Measurements from ENCODE around the gene PNMA8C.
"Not testable (repeated sequence)": the region's sequence is repeated elsewhere in the genome, so short reads cannot be mapped to it uniquely, and the experiment has no call there.

PNMA8C gene

DNA sequence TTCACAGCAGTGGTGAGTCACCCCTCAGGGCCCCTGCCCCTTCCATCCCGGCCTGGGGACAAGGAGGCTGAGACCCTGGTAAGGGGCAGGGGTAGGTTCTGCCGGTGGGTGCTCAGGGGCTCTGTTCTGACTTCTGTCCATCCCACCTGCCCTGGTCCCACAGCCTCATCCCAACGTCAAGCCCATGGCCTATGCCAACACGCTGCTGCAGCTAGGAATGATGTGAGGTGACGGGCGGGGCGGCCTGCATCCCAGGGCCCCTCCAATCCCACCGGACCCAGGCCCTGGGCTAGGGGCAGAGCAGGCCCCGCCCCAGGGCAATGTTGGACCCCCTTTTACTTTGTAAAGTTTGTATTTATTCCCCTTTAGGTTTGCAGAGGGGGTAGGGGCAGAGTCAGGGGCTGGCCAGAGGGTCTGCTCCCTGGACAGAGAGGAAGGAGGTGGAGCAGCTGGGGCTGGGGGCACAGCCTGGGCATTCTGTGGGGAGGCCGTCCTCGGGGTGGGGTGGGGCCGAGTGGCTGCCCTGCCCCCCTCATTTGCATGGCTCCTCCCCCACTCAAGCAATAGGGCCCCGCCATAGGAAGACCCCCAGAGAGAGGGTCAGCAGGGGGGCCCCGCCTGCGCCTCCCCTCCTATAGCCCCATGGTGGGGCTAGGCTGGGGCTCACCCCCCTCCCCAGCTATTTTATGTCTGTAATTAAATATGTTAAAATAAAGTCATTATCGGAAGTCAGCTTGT is 38.4 kb downstream of the PNMA8C start:
- DNase-seq (ENCODE audit: low read depth, low spot score): no peak

GRCh38 chr19:46388311-46389095 is 40.2 kb downstream of the PNMA8C start:
- no peak for DNase-seq (ENCODE audit: low read depth, low spot score)

DNA sequence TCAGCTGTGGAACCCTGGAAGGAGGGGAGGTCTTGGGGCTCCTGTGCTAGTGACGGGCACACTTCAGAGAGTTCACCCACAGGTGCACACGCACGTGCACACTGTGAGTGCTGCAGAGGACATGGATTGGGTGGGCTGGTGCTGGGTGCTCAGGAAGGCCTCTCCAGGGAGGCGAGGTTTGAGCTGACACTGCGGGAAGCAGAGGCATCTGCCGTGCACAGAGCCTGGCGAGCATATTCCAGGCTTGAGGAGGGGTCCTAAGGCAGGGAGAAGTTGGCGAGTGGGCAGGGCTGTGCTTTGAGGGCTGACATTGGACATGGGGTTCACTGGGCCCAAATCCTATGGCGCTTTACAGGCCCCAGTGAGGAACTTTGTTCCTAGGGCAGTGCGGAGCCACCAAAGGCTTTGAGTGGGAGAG is 41.0 kb downstream of the PNMA8C start:
- DNase-seq (ENCODE audit: low read depth, low spot score): no peak

DNA sequence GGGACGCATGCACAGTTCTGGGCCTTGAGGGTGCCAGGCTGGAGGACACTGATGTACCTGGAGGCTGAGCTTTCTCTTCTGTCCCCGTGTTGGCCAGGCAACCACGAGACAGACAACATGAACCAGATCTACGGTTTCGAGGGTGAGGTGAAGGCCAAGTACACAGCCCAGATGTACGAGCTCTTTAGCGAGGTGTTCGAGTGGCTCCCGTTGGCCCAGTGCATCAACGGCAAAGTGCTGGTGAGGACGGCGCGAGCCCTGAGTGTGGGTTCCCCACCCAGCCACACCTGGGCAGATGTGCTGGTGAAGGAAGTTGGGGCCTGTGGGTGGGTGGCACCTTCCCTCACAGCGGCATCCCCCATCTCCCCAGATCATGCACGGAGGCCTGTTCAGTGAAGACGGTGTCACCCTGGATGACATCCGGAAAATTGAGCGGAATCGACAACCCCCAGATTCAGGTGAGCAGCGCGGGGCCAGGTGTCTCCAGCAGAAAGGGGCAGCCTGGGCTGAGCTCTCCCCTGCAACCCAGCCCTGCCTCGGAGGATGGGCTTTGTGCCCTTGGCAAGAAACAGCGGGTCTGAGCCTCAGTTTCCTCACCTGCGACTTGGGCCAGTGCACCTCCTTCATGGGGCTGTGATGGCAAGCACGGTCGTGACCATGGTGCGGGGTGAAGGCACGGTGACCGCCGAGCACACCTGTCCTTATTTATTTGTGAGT is 41.6 kb downstream of the PNMA8C start:
- DNase-seq (ENCODE audit: low read depth, low spot score): no peak

GRCh38 chr19:46386151-46386550 is 42.6 kb downstream of the PNMA8C start:
- no peak for DNase-seq (ENCODE audit: low read depth, low spot score)

- DNase-seq (ENCODE audit: low read depth, low spot score): no peak
These were observed 43.1 kb downstream of the PNMA8C start for GRCh38 chr19:46385636-46386035.

DNA sequence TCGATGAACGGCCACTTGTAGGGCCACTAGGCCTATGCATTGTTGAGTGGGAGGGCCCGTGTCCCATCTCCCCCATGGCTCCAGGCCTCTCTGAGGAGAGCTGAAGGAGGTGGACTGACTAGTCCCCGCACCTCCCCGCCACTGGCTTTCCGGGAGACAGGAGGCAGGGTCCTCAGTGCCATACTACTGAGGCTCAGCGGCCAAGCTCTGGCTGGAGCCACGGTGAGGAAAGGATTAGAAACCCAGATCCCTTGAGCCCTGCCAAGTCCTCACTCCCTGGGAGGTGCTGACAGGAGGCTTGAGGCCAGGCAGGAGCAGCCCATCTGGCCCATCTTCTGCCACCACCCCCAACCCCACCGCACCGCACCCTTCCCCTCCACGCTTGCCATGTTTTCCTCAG is 44.3 kb downstream of the PNMA8C start:
- DNase-seq (ENCODE audit: low read depth, low spot score): no peak

DNA sequence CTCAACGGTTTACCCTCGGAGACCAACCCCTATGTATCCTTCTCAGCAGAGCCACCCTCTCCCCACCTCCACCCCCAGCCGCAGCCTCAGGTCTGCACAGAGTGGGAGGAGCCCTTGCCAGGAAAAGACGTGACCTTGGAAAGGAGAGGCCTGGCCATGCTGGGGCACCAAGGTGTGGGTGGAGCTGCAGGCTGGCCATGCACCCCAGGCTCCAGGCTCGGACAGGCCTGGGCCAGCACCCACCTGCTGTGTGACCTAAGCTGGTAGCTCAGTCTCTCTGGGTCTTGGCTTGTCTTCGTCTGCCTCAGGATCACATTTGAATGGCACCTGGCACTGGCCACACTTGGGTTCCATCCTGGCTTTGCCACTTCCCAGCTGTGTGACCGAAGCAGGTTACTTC is 44.9 kb downstream of the PNMA8C start:
- no peak for DNase-seq (ENCODE audit: low read depth, low spot score)

GRCh38 chr19:46383171-46383815 is 45.4 kb downstream of the PNMA8C start:
- DNase-seq (ENCODE audit: low read depth, low spot score): no peak

DNA sequence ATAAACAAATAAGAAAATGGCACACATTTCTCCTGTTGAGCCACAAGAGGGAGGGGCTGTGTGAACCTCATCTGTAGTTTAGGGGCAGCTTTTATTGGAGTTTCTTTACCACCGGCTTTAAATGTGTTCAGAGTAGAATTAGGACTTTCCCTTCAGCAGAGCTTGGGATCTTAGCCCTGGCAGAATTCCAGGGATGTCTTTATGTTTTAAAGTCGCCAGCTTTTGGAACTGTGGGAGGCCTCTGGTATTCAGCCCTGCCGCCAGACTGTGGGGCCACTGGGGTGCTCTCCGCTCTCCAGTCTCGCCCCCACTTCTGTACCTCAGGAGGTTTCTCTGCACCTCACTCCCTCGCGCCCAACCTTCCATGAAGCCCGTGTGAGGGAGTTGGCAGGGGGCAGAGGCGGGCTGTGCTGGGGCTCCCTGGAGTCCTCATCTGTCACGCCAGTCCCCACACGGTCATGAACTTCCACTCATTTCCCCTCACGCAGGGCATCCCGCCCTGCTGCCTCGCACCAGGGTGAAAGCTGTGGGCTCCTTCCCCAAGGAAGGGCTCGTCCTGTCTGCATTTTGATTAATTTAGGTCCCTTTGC is 46.9 kb downstream of the PNMA8C start:
- DNase-seq (ENCODE audit: low read depth, low spot score): no peak

DNA sequence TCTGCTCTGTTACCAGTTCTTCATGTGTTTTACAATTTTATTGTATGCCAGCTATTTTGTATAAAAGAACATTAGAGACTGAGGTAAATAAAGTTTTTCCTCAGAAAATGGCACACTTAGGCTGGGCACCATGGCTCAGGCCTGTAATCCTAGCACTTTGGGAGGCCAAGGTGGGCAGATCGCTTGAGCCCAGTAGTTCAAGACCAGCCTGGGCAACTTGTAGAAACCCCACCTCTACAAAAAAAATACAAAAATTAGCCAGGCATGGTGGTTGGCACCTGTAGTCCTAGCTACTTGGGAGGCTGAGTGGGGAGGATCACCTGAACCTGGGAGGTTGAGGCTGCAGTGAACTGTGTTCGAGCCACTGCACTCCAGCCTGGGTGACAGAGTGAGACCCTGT is 47.4 kb downstream of the PNMA8C start:
- no peak for DNase-seq (ENCODE audit: low read depth, low spot score)

- DNase-seq (ENCODE audit: low read depth, low spot score): no peak
These were observed 48.0 kb downstream of the PNMA8C start for GRCh38 chr19:46380690-46381089.

DNA sequence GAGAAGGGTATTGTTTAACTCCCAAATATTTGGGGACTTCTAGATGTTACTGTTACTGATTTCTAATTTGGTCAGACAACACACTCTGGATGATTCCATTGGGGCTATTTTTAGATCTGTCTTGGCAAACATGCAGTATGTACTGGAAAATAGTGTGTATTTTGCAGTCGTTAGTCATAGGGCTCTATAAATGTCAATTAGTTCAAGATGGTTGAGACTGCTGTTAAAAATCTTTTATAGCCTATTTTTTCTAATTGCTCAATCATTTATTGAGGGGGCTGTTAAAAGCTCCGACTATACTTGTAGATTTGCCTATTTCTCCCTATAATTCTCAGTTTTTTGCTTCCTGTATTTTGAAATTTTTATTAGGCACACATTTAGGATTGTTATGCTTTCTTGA is 50.5 kb downstream of the PNMA8C start:
- no peak for DNase-seq (ENCODE audit: low read depth, low spot score)

DNA sequence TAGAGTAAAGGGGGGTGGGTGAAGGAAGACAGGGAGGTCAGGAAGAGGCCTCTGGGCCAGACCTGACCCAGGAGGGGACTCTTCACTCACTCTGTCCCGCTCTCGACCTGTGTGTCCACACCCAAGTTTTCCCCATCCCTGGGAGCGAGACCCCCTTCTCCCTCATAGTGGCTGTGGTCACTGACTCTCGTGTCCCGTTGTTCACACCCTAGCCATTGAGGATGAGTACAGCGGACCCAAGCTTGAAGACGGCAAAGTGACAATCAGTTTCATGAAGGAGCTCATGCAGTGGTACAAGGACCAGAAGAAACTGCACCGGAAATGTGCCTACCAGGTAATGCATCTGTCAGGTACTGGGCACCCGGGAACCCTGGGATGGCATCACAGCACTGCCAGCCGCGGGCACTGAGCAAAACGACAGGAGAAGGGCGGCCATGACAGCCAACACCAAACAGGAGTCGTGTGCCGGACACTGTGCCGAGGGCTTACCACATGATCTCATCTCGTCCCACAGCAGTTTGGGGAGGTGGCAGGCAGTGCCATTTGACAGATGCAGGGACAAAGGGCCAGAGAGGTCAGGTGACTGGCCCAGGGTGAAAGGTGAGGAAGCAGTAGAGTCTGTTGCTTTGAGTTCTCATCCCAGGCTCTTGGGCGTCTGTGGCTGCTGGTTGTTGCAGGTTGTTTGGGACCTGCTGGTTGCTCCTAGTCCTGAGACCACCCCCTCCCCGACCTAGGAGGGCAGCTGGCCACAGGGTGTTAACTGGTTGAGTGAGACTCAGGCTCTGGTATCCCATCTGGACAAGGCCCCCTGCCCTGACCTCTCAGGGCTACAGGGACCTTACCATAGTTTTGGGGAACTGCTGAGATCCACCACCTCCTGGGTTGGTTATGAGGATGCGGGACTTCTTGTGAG is 52.2 kb downstream of the PNMA8C start:
- DNase-seq (ENCODE audit: low read depth, low spot score): no peak

DNA sequence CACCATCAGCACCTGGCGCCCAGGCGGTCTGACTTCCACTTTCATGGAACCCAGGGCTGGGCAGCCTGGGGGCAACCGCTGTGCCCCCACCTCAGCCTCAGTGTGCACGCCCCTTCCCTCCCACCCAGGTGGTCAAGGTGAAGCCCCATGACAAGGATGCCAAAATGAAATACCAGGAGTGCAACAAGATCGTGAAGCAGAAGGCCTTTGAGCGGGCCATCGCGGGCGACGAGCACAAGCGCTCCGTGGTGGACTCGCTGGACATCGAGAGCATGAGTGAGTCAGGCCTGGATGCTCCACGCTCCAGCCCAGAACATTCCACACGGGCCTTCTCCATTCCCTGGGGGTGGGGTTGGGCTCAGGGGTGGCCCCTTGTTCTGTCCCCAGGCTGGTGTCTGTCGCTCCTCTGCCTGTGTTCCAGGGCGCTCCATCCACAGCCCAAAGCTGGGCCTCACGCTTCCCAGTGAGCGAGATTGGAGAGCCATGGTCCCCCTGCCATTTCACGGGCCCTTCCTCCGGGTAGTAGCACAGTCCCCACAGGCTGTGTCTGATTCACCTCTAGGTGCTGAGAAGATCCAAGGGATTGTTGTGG is 53.2 kb downstream of the PNMA8C start:
- not testable (repeated sequence) for DNase-seq (ENCODE audit: low read depth, low spot score)

Data from iPS DF 19.7 (cell line).